ENCODE measurements around the gene EWSR1. TPM values are rescaled to one million over a fixed set of nuclear protein-coding genes. Genes with fewer than 3 reads are reported as not detected.

The EWSR1 gene
- total RNA-seq, 4 donors from 2014 or later, result 132 to 308 (median 170) TPM

DNA sequence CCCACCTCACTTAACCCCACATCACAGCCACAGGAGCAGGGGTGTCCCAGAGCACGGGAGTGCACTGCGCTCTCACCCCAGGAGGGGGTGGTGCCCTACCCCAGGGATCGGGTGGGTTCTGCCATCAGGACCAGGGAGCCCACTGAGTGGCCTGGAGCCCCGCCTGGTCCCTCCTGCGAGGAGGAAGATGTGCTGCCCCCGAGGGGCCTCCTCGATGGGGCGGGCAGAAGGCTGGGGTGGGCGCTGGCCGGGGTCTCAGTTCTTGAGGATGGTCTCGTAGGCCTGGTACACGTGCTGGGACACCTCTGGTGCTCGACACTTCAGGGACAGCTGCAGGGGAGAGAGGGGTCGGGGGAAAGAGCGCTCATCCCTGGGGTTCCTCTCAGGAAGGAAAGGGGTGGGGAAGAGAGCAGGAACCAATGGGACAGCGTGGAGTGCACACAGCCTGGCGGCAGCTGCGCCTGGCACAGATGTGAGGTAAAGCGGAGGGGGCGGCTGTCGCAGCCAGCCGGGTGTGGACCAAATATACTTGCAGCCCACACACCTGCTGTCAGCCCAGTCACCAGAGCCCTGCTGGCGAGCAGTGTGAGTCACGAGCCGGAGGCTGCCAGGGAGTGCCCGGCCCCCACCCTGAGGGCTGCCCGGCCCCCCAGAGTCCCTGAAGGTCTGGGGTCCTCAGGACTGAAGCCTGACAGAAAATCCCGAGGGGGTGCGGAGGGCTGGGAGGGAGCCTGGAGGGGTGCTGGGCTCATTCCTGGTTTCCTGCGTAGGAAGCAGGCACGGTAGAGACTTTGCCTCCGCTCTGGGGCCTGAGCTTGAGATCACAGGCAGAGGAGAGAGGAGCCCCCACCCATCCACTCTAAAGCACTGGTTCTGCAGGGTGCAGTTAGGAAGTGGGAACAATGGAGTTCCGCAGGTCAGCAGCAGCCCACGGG is 60.8 kb downstream of the EWSR1 start:
- Histone ChIP-seq H3K9me3 (no peaks in the 10 kb centered on the region), H3K27ac (no peak overlapping the region), H3K36me3 (peaks cover 68% of the 10 kb centered on the region), H3K27me3 (no peaks in the 10 kb centered on the region), H3K4me3 (no peak overlapping the region), H3K4me1 (peaks cover 7% of the 10 kb centered on the region)
- TF ChIP-seq POLR2A (IDR thresholded peaks at IDR 0.05), result no peak
- no peak for TF ChIP-seq EP300 (IDR thresholded peaks at IDR 0.05)
- TF ChIP-seq, protein P1, sequence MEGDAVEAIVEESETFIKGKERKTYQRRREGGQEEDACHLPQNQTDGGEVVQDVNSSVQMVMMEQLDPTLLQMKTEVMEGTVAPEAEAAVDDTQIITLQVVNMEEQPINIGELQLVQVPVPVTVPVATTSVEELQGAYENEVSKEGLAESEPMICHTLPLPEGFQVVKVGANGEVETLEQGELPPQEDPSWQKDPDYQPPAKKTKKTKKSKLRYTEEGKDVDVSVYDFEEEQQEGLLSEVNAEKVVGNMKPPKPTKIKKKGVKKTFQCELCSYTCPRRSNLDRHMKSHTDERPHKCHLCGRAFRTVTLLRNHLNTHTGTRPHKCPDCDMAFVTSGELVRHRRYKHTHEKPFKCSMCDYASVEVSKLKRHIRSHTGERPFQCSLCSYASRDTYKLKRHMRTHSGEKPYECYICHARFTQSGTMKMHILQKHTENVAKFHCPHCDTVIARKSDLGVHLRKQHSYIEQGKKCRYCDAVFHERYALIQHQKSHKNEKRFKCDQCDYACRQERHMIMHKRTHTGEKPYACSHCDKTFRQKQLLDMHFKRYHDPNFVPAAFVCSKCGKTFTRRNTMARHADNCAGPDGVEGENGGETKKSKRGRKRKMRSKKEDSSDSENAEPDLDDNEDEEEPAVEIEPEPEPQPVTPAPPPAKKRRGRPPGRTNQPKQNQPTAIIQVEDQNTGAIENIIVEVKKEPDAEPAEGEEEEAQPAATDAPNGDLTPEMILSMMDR (IDR thresholded peaks at IDR 0.05), result no peak
- TF ChIP-seq POLR2AphosphoS5 (IDR thresholded peaks at IDR 0.05), result no peak
- no peak for DNase-seq (ENCODE audit: low spot score in 2 of 2)
- WGBS, result 77% methylated on average over 13 of the region's 34 CpGs

GRCh38 chr22:29329581-29329980 is 61.5 kb downstream of the EWSR1 start:
- TF ChIP-seq POLR2AphosphoS5 (IDR thresholded peaks at IDR 0.05) (no peak), EP300 (IDR thresholded peaks at IDR 0.05) (no peak), POLR2A (IDR thresholded peaks at IDR 0.05) (no peak)
- TF ChIP-seq, protein P1 (IDR thresholded peaks at IDR 0.05), result no peak
- no peak overlapping the region for H3K27ac ChIP-seq
- no peaks in the 10 kb centered on the region for H3K9me3 ChIP-seq
- peaks cover 75% of the 10 kb centered on the region for H3K36me3 ChIP-seq
- H3K27me3 ChIP-seq, result no peaks in the 10 kb centered on the region
- no peak for DNase-seq (ENCODE audit: low spot score in 2 of 2)
- peaks cover 7% of the 10 kb centered on the region for H3K4me1 ChIP-seq
- no peak overlapping the region for H3K4me3 ChIP-seq
- WGBS, result 86% methylated on average over 9 of the region's 11 CpGs

DNA sequence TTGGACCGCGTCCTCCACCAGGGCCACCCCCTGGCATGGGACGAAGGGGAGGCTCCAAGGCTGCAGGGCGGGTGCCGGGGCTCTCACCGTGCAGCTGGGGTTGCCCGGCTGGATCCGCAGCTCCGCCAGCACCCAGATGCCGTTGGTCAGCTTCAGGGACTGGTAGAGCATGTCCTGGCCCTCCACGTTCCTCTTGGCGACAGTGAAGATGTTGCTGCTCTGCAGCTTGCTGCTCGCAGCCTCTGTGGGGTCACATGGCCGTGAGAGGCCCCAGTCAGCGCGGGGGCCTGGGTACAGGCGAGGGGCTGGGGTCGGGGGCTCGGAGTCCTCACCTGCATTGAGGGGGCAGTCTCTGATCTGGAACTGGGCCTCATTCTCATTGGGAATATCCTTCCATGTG is 62.2 kb downstream of the EWSR1 start:
- H3K27me3 ChIP-seq, result no peaks in the 10 kb centered on the region
- H3K36me3 ChIP-seq, result peaks cover 82% of the 10 kb centered on the region
- no peak for DNase-seq (ENCODE audit: low spot score in 2 of 2)
- no peak overlapping the region for H3K4me3 ChIP-seq
- TF ChIP-seq POLR2AphosphoS5 (IDR thresholded peaks at IDR 0.05), result no peak
- no peak overlapping the region for H3K27ac ChIP-seq
- H3K9me3 ChIP-seq, result no peaks in the 10 kb centered on the region
- no CpG with 5 or more reads among the region's 19 CpGs for WGBS
- peaks cover 7% of the 10 kb centered on the region for H3K4me1 ChIP-seq

DNA sequence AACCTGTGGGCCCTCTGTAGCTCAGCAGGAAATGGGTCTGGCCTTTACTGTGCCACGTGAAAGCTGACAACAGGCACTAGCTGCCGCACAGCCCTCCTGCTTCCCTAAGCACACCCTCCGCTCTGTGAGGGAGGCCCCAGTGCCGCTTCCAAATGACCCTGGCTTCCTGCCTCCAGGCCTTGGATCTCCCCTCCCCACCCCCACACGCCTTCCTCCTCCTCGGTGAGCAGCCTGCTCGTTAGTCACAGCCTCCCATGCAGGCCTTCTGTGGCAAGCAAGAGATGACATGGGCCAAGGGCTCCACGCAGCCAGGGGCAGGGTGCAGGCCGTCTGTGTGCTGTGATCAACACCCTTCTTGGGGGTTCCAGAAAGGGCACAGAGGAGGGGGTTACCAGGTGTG is 62.7 kb downstream of the EWSR1 start:
- TF ChIP-seq POLR2A (IDR thresholded peaks at IDR 0.05), result no peak
- TF ChIP-seq, protein P1 (IDR thresholded peaks at IDR 0.05), result no peak
- no peak for TF ChIP-seq EP300 (IDR thresholded peaks at IDR 0.05)
- no peak for TF ChIP-seq POLR2AphosphoS5 (IDR thresholded peaks at IDR 0.05)
- H3K27ac ChIP-seq, result no peak overlapping the region
- H3K4me3 ChIP-seq, result no peak overlapping the region
- 57% methylated on average over 6 of the region's 9 CpGs for WGBS
- DNase-seq (ENCODE audit: low spot score in 2 of 2), result peak in 1 of 2 donors; percentile 59
- H3K36me3 ChIP-seq, result peaks cover 85% of the 10 kb centered on the region
- no peaks in the 10 kb centered on the region for H3K27me3 ChIP-seq
- H3K4me1 ChIP-seq, result peaks cover 7% of the 10 kb centered on the region
- no peaks in the 10 kb centered on the region for H3K9me3 ChIP-seq

DNA sequence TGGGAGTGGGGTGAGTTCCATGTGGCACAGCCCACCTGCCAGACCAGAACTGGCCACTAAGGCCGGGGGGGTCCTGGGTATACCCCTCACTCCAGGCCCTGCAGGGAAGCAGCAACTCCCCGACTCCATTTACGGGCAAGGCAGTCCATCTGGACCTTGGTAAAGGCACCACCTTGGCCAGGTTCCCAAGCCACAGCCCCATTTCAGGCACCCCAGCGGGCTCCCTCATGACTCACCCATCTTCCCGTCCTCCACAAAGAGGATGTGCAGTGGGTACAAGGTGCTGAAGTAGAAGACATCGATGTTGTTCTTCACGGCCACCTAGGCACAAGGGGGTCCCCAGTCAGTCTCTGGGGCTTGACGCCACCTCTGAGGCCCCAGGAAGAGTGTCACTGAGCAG is 63.1 kb downstream of the EWSR1 start:
- Histone ChIP-seq H3K36me3 (peaks cover 89% of the 10 kb centered on the region), H3K4me3 (no peak overlapping the region), H3K27me3 (no peaks in the 10 kb centered on the region), H3K27ac (no peak overlapping the region), H3K4me1 (peaks cover 7% of the 10 kb centered on the region), H3K9me3 (no peaks in the 10 kb centered on the region)
- TF ChIP-seq POLR2AphosphoS5 (IDR thresholded peaks at IDR 0.05), result no peak
- no peak for TF ChIP-seq EP300 (IDR thresholded peaks at IDR 0.05)
- TF ChIP-seq, protein P1 (IDR thresholded peaks at IDR 0.05), result no peak
- no peak for TF ChIP-seq POLR2A (IDR thresholded peaks at IDR 0.05)
- DNase-seq (ENCODE audit: low spot score in 2 of 2), result no peak
- 90% methylated on average over 8 of the region's 8 CpGs for WGBS
